Osteoblast (primary cell): ENCODE results near the gene CYREN. TPM values are rescaled to one million over a fixed set of nuclear protein-coding genes. Genes with fewer than 3 reads are reported as not detected.
"Not testable (repeated sequence)": the region's sequence is repeated elsewhere in the genome, so short reads cannot be mapped to it uniquely, and the experiment has no call there.

Source experiments
- DNase-seq: peaks from one replicate; pipeline ENCODE4 v3.0.0; 2011; ENCODE audit warnings: low spot score, mixed read lengths; ENCODE audit not compliant: insufficient read length; ENCODE audit errors: missing footprints
- H2AFZ ChIP-seq: 2 replicates; pipeline ENCODE4 v1.6.0; 2011; ENCODE audit warnings: mild to moderate bottlenecking, low read length
- H3K27ac ChIP-seq: 2 replicates; pipeline ENCODE4 v1.5.1; 2011; ENCODE audit warnings: mild to moderate bottlenecking, low read depth, low read length, moderate library complexity
- H3K27me3 ChIP-seq: 2 replicates; pipeline ENCODE4 v1.6.0; 2012; ENCODE audit warnings: mild to moderate bottlenecking, control low read depth, inconsistent platforms, low read length, moderate library complexity; ENCODE audit not compliant: insufficient read depth
- H3K36me3 ChIP-seq: 2 replicates; pipeline ENCODE4 v1.5.1; 2011; ENCODE audit warnings: mild to moderate bottlenecking, low read length, control low read depth, moderate library complexity; ENCODE audit not compliant: insufficient read depth
- H3K4me1 ChIP-seq: 2 replicates; pipeline ENCODE4 v1.5.1; 2011; ENCODE audit warnings: mild to moderate bottlenecking, low read length, control low read depth, moderate library complexity; ENCODE audit not compliant: insufficient read depth
- H3K4me2 ChIP-seq: 2 replicates; pipeline ENCODE4 v1.6.0; 2011; ENCODE audit warnings: mild to moderate bottlenecking, low read length; ENCODE audit not compliant: insufficient read depth
- H3K4me3 ChIP-seq: fragments of 200-600 bp; sonication (generic); 3 replicates; pipeline ENCODE4 v1.5.1; 2012; ENCODE audit warnings: mild to moderate bottlenecking, low read length, inconsistent platforms; ENCODE audit not compliant: insufficient read depth
- H3K79me2 ChIP-seq: 2 replicates; pipeline ENCODE4 v1.6.0; 2012; ENCODE audit warnings: mild to moderate bottlenecking, low read length, control low read depth, inconsistent platforms; ENCODE audit not compliant: insufficient read depth
- H3K9me3 ChIP-seq: 2 replicates; pipeline ENCODE4 v1.5.1; 2011; ENCODE audit warnings: low read depth, low read length, control low read depth
- H4K20me1 ChIP-seq: 2 replicates; pipeline ENCODE4 v1.6.0; 2012; ENCODE audit warnings: mild to moderate bottlenecking, low read length, control low read depth; ENCODE audit not compliant: insufficient read depth
- CTCF ChIP-seq: IDR thresholded peaks from 2 replicates; pipeline ENCODE4 v1.5.1; 2011; ENCODE audit warnings: mild to moderate bottlenecking, low read depth, low read length, moderate library complexity; ENCODE audit errors: extremely low read depth
- total RNA-seq: library from RNA; depleted of rRNA; stranded (reverse); fragments of >200 nt; gene quantifications from 2 replicates; pipeline ENCODE4 v1.2.3, GENCODE V29; 2012

Gene CYREN
- total RNA-seq, 1 donor, result 35.5 TPM

- H3K36me3 ChIP-seq, result no peaks in the 10 kb centered on the region
- H3K27me3 ChIP-seq, result no peaks in the 10 kb centered on the region
- TF ChIP-seq CTCF, result no peak
- H3K4me1 ChIP-seq, result peaks cover 20% of the 10 kb centered on the region
- H3K9me3 ChIP-seq, result no peaks in the 10 kb centered on the region
- peak overlapping the region; percentile 95 for H2AFZ ChIP-seq
- H3K4me3 ChIP-seq, result peak overlapping the region; percentile 77
- DNase-seq, result no peak
- H3K4me2 ChIP-seq, result peak overlapping the region; percentile 94
- peak overlapping the region; percentile 80 for H3K27ac ChIP-seq
- H4K20me1 ChIP-seq, result no peaks in the 10 kb centered on the region
- no peaks in the 10 kb centered on the region for H3K79me2 ChIP-seq
Observed at GRCh38 chr7:135147341-135147898, 23.1 kb downstream of the CYREN start.

GRCh38 chr7:135143885-135144668, 26.4 kb downstream of the CYREN start:
- H3K36me3 ChIP-seq, result no peaks in the 10 kb centered on the region
- no peaks in the 10 kb centered on the region for H3K79me2 ChIP-seq
- H3K4me2 ChIP-seq, result no peak overlapping the region
- peaks cover 20% of the 10 kb centered on the region for H3K4me1 ChIP-seq
- H3K9me3 ChIP-seq, result no peaks in the 10 kb centered on the region
- H3K27me3 ChIP-seq, result no peaks in the 10 kb centered on the region
- no peak overlapping the region for H3K27ac ChIP-seq
- no peak for DNase-seq
- no peak overlapping the region for H3K4me3 ChIP-seq
- no peak for TF ChIP-seq CTCF
- no peaks in the 10 kb centered on the region for H4K20me1 ChIP-seq
- no peak overlapping the region for H2AFZ ChIP-seq

- Histone ChIP-seq H3K9me3 (no peaks in the 10 kb centered on the region), H2AFZ (no peak overlapping the region), H4K20me1 (no peaks in the 10 kb centered on the region), H3K4me3 (no peak overlapping the region), H3K36me3 (no peaks in the 10 kb centered on the region), H3K79me2 (no peaks in the 10 kb centered on the region), H3K4me1 (no peaks in the 10 kb centered on the region), H3K27ac (no peak overlapping the region), H3K4me2 (no peak overlapping the region), H3K27me3 (no peaks in the 10 kb centered on the region)
- no peak for TF ChIP-seq CTCF
- peak; percentile 22 for DNase-seq
Observed at GRCh38 chr7:135129579-135129978, 40.9 kb downstream of the CYREN start.

- Histone ChIP-seq H4K20me1 (no peaks in the 10 kb centered on the region), H3K79me2 (no peaks in the 10 kb centered on the region), H3K4me2 (no peak overlapping the region), H3K4me3 (no peak overlapping the region), H3K4me1 (no peaks in the 10 kb centered on the region), H3K36me3 (no peaks in the 10 kb centered on the region), H3K27ac (no peak overlapping the region), H3K9me3 (no peaks in the 10 kb centered on the region), H2AFZ (no peak overlapping the region), H3K27me3 (no peaks in the 10 kb centered on the region)
- no peak for DNase-seq
- no peak for TF ChIP-seq CTCF
Observed at GRCh38 chr7:135128931-135129330, 41.6 kb downstream of the CYREN start.

- H3K9me3 ChIP-seq, H3K27ac ChIP-seq, H3K27me3 ChIP-seq, H3K36me3 ChIP-seq, DNase-seq, H3K4me1 ChIP-seq, H3K4me3 ChIP-seq, H2AFZ ChIP-seq, H3K79me2 ChIP-seq, H3K4me2 ChIP-seq, H4K20me1 ChIP-seq: not testable (repeated sequence)
Observed at GRCh38 chr7:135124631-135125030, 45.9 kb downstream of the CYREN start.
